Transverse colon (tissue), 4 donors: Measurements from ENCODE around the gene ABAT.

ENCODE experiments used
- POLR2A ChIP-seq: fragments of 450-650 bp; IDR thresholded peaks from one replicate; pipeline ENCODE4 v1.6.1; 2016; ENCODE audit warnings: antibody characterized with exemption, mild to moderate bottlenecking, moderate library complexity
- POLR2AphosphoS5 ChIP-seq, 3 donors: sonication (generic); formaldehyde crosslinking; IDR thresholded peaks; one replicate each; pipeline ENCODE4 v1.6.1; 2016; ENCODE audit warnings: antibody characterized with exemption in 3 of 3
- TF ChIP-seq, protein P1 (sequence below), 5 experiments: fragments of 200-600 bp in 3 of 5; fragments of 450-650 bp in 2 of 5; sonication (generic) in 3 of 5; IDR thresholded peaks; 1 replicate in 2 of 5; 2 replicates in 3 of 5; pipeline ENCODE4 v1.5.1; 2016 to 2017; ENCODE audit warnings: antibody characterized with exemption in 5 of 5, inconsistent platforms in 3 of 5, mild to moderate bottlenecking in 2 of 5, moderate library complexity in 1 of 5

DNA sequence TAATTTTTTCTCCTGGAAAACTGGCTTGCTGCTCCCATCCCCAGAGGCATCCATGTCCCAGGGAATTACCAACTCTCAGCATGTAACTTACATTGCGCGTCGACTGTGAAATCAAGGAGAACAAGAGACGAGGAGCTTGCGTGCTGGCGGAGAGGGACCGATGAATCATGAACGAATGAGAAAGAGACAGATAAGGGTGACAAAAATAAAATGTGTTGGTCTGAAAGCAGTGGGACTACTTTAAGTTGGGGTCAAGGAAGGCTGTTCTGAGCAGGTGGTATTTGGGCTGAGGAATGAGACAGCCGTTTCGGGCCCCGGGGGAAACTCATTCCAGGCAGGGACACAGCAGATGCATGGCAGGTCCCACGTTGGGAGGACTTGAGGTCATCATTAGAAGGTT, 22.5 kb downstream of the ABAT start:
- TF ChIP-seq, protein P1, sequence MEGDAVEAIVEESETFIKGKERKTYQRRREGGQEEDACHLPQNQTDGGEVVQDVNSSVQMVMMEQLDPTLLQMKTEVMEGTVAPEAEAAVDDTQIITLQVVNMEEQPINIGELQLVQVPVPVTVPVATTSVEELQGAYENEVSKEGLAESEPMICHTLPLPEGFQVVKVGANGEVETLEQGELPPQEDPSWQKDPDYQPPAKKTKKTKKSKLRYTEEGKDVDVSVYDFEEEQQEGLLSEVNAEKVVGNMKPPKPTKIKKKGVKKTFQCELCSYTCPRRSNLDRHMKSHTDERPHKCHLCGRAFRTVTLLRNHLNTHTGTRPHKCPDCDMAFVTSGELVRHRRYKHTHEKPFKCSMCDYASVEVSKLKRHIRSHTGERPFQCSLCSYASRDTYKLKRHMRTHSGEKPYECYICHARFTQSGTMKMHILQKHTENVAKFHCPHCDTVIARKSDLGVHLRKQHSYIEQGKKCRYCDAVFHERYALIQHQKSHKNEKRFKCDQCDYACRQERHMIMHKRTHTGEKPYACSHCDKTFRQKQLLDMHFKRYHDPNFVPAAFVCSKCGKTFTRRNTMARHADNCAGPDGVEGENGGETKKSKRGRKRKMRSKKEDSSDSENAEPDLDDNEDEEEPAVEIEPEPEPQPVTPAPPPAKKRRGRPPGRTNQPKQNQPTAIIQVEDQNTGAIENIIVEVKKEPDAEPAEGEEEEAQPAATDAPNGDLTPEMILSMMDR (IDR thresholded peaks at IDR 0.05) = no peak
- TF ChIP-seq POLR2AphosphoS5 (IDR thresholded peaks at IDR 0.05) (no peak), POLR2A (no peak)
